Stimulated activated CD8-positive, alpha-beta memory T cell treated with anti-CD3 and anti-CD28 coated beads, Interleukin-15, amount 100 ng/mL, for 24 hours (primary cell): Measurements from ENCODE around the gene HRH3.

Source experiments
- DNase-seq: peaks from one replicate; pipeline ENCODE4 v3.0.0-alpha.2; 2020; ENCODE audit warnings: low read depth

HRH3 gene

DNA sequence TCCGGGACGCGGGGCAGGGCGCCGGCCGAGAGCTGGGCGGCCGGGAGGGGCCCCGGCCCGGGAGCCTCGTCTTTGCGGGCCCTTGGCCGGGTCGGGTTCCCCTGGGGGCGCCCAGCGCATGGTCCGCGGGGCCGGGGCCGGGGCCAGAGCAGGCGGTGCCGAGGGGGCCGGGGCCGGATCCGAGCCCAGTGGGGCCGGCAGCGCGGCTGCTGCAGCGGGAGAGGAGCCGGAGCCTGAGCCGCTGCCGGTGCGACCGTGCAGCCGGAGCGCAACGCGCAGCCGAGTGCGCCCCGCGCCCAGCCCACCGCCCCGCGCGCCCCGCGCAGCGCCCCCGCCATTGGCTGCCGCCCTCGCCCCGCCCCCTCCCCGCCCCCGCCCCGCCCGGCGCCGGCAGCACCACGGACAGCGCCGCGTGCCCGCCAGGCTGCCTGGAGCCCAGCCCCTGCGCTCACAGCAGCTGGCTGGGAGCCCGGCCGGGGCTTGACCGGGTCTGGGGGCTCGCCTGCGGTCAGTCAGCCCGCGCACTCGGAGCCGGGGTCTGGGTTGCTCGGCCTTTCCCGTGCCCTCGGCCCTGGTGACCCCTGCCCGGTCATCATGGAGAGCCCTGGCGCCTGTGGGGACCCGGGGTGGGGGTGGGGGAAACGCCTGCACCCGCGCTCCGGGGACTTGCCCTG lies at the start of gene HRH3:
TSS of gene HRH3 (minus strand) at position 287 of the 674 bp plus-strand sequence. CDS start 308 bp downstream, outside the sequence.
- DNase-seq: peak; percentile 27

- no peak for DNase-seq
These were observed 49.8 kb upstream of the HRH3 start for GRCh38 chr20:62269871-62270270.

GRCh38 chr20:62269378-62269777 lies 49.3 kb upstream of the HRH3 start:
- no peak for DNase-seq

DNA sequence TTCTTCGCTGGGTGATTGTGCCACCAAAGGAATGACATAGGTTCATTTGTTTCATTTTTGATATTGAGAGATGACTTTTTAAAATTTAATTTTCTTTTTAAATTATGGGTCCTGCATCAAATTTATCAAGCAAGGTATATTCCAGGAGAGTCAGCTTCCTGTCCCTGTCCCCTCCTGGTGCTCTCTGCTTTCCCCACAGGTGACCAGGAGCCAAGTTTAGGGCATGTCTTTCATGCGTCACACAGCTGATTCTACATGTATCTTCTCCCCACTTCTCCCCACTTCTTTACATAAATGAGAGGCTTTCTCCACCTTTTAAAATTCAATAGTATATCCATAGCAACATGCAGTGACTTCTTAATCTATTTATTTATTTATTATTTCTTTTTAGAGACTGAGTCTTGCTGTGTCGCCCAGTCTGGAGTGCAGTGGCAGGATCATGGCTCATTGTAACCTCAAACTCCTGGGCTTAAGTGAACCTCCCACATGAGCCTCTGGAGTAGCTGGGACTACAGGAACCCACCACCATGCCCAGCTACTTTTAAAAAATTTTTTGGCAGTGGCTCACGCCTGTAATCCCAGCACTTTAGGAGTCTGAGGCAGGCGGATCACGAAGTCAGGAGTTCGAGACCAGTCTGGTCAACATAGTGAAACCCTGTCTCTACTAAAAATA lies 48.3 kb upstream of the HRH3 start:
- DNase-seq: no peak

- DNase-seq: no peak
These were observed 47.5 kb upstream of the HRH3 start for GRCh38 chr20:62267543-62267942.

GRCh38 chr20:62266851-62267250 lies 46.8 kb upstream of the HRH3 start:
- DNase-seq: no peak

GRCh38 chr20:62266340-62266739 lies 46.3 kb upstream of the HRH3 start:
- DNase-seq: no peak

DNA sequence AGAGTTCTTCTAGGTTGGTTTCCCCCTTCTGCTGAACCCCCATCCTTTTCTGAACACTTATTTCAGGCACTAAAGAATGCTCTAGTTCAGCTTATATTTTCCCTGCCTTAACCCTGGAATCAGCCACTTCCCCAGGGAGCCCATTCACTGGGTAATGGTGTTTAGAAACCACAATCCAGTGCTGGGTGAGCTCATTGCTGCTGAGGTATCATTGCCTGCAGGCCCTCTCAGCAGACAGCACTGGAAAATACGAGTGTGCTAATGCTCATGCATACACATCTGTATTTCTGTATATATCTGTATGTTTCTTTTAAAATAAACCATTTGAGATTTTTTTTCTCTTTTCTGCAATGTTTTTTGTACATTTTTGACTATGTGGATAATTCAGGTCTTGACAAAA lies 45.3 kb upstream of the HRH3 start:
- DNase-seq: no peak

DNA sequence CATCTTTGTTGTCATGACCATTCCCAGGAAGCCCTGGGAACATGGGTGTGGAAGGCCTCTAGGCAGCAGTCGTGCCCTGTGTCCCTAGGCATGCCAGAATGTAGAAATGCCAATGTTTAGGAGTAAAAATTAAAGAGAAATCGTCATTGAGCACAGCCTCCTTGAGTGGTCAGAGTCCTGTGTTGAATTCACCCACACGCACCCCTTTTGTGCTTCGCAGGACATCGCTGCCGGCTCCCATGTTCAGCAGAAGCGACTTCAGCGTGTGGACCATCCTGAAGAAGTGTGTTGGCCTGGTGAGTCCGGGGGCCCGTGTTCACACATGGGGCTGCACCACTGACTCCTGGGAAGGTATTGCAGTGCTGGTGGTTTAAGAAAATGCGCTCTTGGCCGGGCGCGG lies 43.3 kb upstream of the HRH3 start:
- no peak for DNase-seq

- no peak for DNase-seq
These were observed 42.0 kb upstream of the HRH3 start for GRCh38 chr20:62262064-62262463.

- DNase-seq: no peak
These were observed 39.2 kb upstream of the HRH3 start for GRCh38 chr20:62259294-62259565.

- DNase-seq: no peak
These were observed 38.6 kb upstream of the HRH3 start for GRCh38 chr20:62258499-62259293.

DNA sequence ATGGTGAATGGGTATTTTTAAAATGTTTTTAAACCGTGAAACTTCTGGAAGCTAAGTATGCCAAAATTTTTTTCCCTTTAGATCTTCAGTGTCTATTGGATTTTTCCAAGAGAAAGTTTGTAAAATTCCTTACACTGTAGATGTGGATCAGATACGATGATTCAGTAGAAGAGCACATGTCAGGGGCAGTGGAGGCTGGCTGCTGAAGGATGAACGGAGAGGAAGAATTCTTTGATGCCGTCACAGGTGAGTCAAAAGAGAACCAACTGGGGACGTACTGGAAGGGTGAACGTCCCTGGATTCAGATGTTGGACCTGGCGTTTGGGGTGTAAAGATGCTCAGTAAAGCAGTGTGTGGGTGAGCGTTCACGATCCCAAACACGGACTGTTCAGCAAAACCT lies 35.9 kb upstream of the HRH3 start:
- DNase-seq: no peak

GRCh38 chr20:62254021-62254724 lies 34.1 kb upstream of the HRH3 start:
- DNase-seq: no peak

DNA sequence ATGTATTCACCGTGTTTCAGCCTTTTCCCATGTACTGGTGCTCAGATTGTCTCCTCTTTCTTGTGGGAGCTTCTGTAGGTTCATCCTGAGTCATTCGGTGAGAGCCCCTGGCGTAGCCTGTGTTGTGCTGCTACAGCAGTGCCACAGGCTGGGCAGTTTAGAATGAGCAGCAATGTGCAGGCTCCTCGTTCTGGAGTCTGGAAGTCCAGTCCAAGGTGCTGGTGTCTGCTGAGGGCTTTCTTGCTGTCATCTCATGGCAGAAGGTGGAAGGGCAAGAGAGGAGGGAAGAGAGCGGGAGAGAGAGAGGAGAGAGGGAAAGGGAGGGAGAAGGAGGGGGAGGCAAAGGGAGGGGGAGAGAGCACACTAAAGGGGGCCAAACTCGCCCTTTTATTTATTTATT lies 33.3 kb upstream of the HRH3 start:
- DNase-seq: no peak

GRCh38 chr20:62252342-62252966 lies 32.4 kb upstream of the HRH3 start:
- DNase-seq: no peak

GRCh38 chr20:62248890-62249560 lies 28.9 kb upstream of the HRH3 start:
- DNase-seq: no peak

GRCh38 chr20:62246872-62247652 lies 27.0 kb upstream of the HRH3 start:
- no peak for DNase-seq

DNA sequence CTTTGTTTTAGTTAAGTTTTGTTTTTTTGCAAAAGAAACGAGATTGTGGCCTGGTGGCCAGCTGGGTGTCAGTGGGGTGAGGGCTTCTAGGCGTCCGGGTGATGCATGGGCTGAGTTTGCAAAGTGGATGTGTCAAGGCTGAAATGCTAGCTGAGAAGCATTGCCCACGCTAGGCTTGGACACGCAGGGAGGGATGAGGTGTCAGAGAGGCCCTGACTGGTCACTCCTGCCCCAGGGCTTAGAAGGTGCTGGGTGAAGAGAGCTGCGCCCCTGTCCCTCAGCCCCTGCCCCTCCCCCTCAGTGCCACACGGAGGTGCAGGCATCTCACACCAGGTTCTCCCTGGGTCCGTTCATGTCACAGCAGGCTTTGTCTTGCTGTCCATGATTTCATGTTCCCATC lies 26.4 kb upstream of the HRH3 start:
- DNase-seq: no peak

GRCh38 chr20:62245911-62246280 lies 25.8 kb upstream of the HRH3 start:
- no peak for DNase-seq

DNA sequence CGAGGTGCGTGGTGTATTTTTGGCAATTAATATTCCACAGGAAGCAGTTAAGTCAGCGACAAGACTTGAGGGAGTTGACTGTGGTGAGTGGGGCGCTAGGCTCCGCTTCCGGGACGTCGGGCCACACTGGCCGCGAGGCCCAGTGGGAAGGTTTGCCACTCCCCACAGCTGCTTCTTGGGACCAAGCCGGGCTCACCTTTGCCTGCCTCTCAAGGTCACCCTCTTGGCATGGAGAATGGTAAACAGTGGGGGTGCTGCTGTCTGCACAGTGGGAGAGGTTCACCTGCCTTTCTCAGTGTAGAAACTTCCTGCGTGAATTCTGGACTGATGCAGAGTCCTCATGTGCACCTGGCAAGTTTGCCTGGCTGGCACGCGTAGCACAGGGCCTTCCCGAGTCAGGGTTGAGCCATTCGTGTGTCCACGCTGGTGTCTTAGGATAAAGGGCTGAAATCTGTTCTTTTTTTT lies 24.6 kb upstream of the HRH3 start:
- DNase-seq: no peak
